ENCODE results near the gene GLP1R. TPM values are rescaled to one million over a fixed set of nuclear protein-coding genes. Genes with fewer than 3 reads are reported as not detected.

The GLP1R gene
- total and polyA plus RNA-seq, 2 of the 4 experiments (the other 2 are of a cell fraction), result not detected

GRCh38 chr6:39043776-39044175, 4.8 kb upstream of the GLP1R start:
- H3K56ac ChIP-seq (ENCODE audit: extremely low read depth, insufficient read depth, low read length), result no peak overlapping the region
- ATAC-seq (ENCODE audit: low read depth), result no peak
- no peak overlapping the region for H4K5ac ChIP-seq (ENCODE audit: low read depth, low read length)
- no peak overlapping the region for H3K27ac ChIP-seq (ENCODE audit: insufficient read depth, low read length)
- no peak overlapping the region for H2BK5ac ChIP-seq (ENCODE audit: low read depth, low read length, poor library complexity, severe bottlenecking)
- H2AK9ac ChIP-seq (replicated peaks; ENCODE audit: low read depth, low read length, poor library complexity), result no peak overlapping the region
- no peak overlapping the region for H3K4ac ChIP-seq (ENCODE audit: low read depth, low read length)
- no peak overlapping the region for H4K91ac ChIP-seq (ENCODE audit: insufficient read depth, low read depth, low read length)
- in situ Hi-C loops (cut with MboI; ENCODE audit: low sequenced_read_pairs) (no loop called here), intact Hi-C loops (cut with micrococcal nuclease) (no loop called here), dilution Hi-C loops (cut with HindIII; ENCODE audit: low sequenced_read_pairs, unreplicated experiment) (no loop called here)
- no peak overlapping the region for H2BK120ac ChIP-seq (ENCODE audit: low read depth, low read length)
- H3K4me2 ChIP-seq (ENCODE audit: low read depth, low read length), result no peak overlapping the region
- no CpG with 5 or more reads among the region's 3 CpGs for WGBS, 2 experiments (ENCODE audit: extremely low coverage in 2 of 2, insufficient read length in 1 of 2)
- no peak for DNase-seq
- no peaks in the 10 kb centered on the region for H3K4me1 ChIP-seq (ENCODE audit: control insufficient read depth, insufficient read depth, low read length)
- no peak overlapping the region for H2BK20ac ChIP-seq (ENCODE audit: low read depth, low read length)
- no peak overlapping the region for H2AK5ac ChIP-seq (ENCODE audit: low read depth, low read length)
- ChIA-PET CTCF (no interaction called here), POLR2A (ENCODE audit: unreplicated experiment) (no interaction called here)
- H3K9me3 ChIP-seq (ENCODE audit: control insufficient read depth, insufficient read depth, low read length), result no peaks in the 10 kb centered on the region
- H4K8ac ChIP-seq (ENCODE audit: low read depth in 2 of 2, low read length in 2 of 2), result no peak overlapping the region
- H2BK15ac ChIP-seq (ENCODE audit: low read depth, low read length), result no peak overlapping the region
- H3K23ac ChIP-seq (ENCODE audit: low read depth, low read length), result no peak overlapping the region
- no peak overlapping the region for H3K18ac ChIP-seq (ENCODE audit: low read depth, low read length)
- BruUV-seq (replicated peaks), result no TSS peak
- no peaks in the 10 kb centered on the region for H3K36me3 ChIP-seq (ENCODE audit: control insufficient read depth, insufficient read depth, low read length)
- no peak overlapping the region for H3K9ac ChIP-seq (ENCODE audit: low read depth, low read length)
- no peak overlapping the region for H2AFZ ChIP-seq (replicated peaks; ENCODE audit: low read length, poor library complexity)
- TF ChIP-seq CEBPB (IDR thresholded peaks at IDR 0.05; ENCODE audit: low read depth, low read length) (no peak), BHLHE40 (IDR thresholded peaks at IDR 0.05; ENCODE audit: low read depth, low read length) (no peak), NFE2L2 (IDR thresholded peaks at IDR 0.05; ENCODE audit: low read depth, low read length) (no peak), SMC3 (IDR thresholded peaks at IDR 0.05; ENCODE audit: low read depth, low read length) (no peak), MXI1 (IDR thresholded peaks at IDR 0.05; ENCODE audit: borderline replicate concordance, low read depth, low read length) (no peak), ELK1 (IDR thresholded peaks at IDR 0.05; ENCODE audit: borderline replicate concordance, low read depth, low read length) (no peak), RFX5 (IDR thresholded peaks at IDR 0.05; ENCODE audit: low read depth, low read length) (no peak), FOS (IDR thresholded peaks at IDR 0.05; ENCODE audit: low read depth, low read length) (no peak)
- peaks cover 19% of the 10 kb centered on the region for H3K27me3 ChIP-seq (ENCODE audit: control insufficient read depth, insufficient read depth, low read length)
- no peaks in the 10 kb centered on the region for H4K20me1 ChIP-seq (ENCODE audit: insufficient read depth, low read length)
- H3K4me3 ChIP-seq (ENCODE audit: insufficient read depth, low read depth, low read length), result no peak overlapping the region
- H3K9me1 ChIP-seq (ENCODE audit: insufficient read depth, low read length), result no peaks in the 10 kb centered on the region
- no peak overlapping the region for H3K14ac ChIP-seq (replicated peaks; ENCODE audit: low read depth, low read length)
- H3K79me1 ChIP-seq (ENCODE audit: low read depth in 1 of 2, low read length in 2 of 2), result no peaks in the 10 kb centered on the region
